ENCODE data around the gene EBPL. TPM values are rescaled to one million over a fixed set of nuclear protein-coding genes. Genes with fewer than 3 reads are reported as not detected.

Gene EBPL
- total and polyA plus RNA-seq, 9 of the 15 experiments (the other 6 are each of a cell fraction or from before 2014, with no cell fraction given) = 5.2 to 68.3 (median 43.0) TPM

DNA sequence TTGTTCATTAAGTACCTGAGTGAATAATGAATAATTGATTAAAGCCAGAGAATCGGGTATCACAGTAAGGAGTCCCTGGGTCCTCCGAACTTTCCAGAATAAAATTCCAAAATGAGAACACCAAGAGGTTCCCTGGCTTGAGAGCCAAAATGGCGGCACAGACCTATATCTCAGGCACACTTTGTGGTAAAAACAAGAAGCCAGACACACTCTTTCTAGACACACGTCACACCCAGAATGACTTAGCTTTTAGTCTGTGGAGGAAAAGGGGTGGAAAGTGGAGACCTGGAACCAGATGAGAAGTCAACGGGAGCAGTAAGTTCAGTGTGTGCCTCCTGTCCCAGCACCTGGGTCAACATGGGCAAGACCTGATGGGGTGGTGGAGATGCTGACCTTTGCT is 54.6 kb downstream of the EBPL start (continued):
- peak; percentile 53; the same call in 1 of the 2 replicates for TF ChIP-seq NFE2 (IDR thresholded peaks at IDR 0.05; ENCODE audit: low read depth)
- TF ChIP-seq, protein P1, sequence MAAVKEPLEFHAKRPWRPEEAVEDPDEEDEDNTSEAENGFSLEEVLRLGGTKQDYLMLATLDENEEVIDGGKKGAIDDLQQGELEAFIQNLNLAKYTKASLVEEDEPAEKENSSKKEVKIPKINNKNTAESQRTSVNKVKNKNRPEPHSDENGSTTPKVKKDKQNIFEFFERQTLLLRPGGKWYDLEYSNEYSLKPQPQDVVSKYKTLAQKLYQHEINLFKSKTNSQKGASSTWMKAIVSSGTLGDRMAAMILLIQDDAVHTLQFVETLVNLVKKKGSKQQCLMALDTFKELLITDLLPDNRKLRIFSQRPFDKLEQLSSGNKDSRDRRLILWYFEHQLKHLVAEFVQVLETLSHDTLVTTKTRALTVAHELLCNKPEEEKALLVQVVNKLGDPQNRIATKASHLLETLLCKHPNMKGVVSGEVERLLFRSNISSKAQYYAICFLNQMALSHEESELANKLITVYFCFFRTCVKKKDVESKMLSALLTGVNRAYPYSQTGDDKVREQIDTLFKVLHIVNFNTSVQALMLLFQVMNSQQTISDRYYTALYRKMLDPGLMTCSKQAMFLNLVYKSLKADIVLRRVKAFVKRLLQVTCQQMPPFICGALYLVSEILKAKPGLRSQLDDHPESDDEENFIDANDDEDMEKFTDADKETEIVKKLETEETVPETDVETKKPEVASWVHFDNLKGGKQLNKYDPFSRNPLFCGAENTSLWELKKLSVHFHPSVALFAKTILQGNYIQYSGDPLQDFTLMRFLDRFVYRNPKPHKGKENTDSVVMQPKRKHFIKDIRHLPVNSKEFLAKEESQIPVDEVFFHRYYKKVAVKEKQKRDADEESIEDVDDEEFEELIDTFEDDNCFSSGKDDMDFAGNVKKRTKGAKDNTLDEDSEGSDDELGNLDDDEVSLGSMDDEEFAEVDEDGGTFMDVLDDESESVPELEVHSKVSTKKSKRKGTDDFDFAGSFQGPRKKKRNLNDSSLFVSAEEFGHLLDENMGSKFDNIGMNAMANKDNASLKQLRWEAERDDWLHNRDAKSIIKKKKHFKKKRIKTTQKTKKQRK (IDR thresholded peaks at IDR 0.05; ENCODE audit: borderline replicate concordance, low read depth, low read length) = no peak
- no peak for TF ChIP-seq E2F3 (CRISPR knock-in tag; IDR thresholded peaks at IDR 0.05)
- TF ChIP-seq, protein P2, sequence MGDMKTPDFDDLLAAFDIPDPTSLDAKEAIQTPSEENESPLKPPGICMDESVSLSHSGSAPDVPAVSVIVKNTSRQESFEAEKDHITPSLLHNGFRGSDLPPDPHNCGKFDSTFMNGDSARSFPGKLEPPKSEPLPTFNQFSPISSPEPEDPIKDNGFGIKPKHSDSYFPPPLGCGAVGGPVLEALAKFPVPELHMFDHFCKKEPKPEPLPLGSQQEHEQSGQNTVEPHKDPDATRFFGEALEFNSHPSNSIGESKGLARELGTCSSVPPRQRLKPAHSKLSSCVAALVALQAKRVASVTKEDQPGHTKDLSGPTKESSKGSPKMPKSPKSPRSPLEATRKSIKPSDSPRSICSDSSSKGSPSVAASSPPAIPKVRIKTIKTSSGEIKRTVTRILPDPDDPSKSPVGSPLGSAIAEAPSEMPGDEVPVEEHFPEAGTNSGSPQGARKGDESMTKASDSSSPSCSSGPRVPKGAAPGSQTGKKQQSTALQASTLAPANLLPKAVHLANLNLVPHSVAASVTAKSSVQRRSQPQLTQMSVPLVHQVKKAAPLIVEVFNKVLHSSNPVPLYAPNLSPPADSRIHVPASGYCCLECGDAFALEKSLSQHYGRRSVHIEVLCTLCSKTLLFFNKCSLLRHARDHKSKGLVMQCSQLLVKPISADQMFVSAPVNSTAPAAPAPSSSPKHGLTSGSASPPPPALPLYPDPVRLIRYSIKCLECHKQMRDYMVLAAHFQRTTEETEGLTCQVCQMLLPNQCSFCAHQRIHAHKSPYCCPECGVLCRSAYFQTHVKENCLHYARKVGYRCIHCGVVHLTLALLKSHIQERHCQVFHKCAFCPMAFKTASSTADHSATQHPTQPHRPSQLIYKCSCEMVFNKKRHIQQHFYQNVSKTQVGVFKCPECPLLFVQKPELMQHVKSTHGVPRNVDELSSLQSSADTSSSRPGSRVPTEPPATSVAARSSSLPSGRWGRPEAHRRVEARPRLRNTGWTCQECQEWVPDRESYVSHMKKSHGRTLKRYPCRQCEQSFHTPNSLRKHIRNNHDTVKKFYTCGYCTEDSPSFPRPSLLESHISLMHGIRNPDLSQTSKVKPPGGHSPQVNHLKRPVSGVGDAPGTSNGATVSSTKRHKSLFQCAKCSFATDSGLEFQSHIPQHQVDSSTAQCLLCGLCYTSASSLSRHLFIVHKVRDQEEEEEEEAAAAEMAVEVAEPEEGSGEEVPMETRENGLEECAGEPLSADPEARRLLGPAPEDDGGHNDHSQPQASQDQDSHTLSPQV (IDR thresholded peaks at IDR 0.05) = 0 out of 2 replicates have a peak, but pooled peaks have one; percentile 30
- TF ChIP-seq ZNF551 (CRISPR knock-in tag; IDR thresholded peaks at IDR 0.05) = no peak
- TF ChIP-seq, protein P3, sequence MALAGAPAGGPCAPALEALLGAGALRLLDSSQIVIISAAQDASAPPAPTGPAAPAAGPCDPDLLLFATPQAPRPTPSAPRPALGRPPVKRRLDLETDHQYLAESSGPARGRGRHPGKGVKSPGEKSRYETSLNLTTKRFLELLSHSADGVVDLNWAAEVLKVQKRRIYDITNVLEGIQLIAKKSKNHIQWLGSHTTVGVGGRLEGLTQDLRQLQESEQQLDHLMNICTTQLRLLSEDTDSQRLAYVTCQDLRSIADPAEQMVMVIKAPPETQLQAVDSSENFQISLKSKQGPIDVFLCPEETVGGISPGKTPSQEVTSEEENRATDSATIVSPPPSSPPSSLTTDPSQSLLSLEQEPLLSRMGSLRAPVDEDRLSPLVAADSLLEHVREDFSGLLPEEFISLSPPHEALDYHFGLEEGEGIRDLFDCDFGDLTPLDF (CRISPR knock-in tag; IDR thresholded peaks at IDR 0.05) = no peak
- peak; percentile 16; the same call in 1 of the 2 replicates for TF ChIP-seq L3MBTL2 (IDR thresholded peaks at IDR 0.05)
- no peak for TF ChIP-seq COPS2 (conservative IDR thresholded peaks at IDR 0.05)
- peak; percentile 37; the same call in 1 of the 2 replicates for TF ChIP-seq C11orf30 (IDR thresholded peaks at IDR 0.05; ENCODE audit: low read depth)
- no peak for TF ChIP-seq MCM2 (IDR thresholded peaks at IDR 0.05; ENCODE audit: low read depth)
- TF ChIP-seq CTBP1 (IDR thresholded peaks at IDR 0.05; ENCODE audit: borderline replicate concordance) = no peak
